DOHH2 (cell line): ENCODE results near the gene APOE.

ENCODE experiments used
- H3F3A ChIP-seq: fragments of 200-600 bp; sonication (generic), shearing (Covaris generic); 2 replicates; pipeline ENCODE4 v1.6.0; 2016; ENCODE audit warnings: antibody characterized with exemption, mild to moderate bottlenecking; ENCODE audit not compliant: control insufficient read depth, insufficient read depth
- H3K27ac ChIP-seq: fragments of 200-600 bp; sonication (generic); 2 replicates; pipeline ENCODE4 v1.5.1; 2014; ENCODE audit warnings: low read depth, mild to moderate bottlenecking, low read length, moderate library complexity
- H3K27me3 ChIP-seq: fragments of 200-600 bp; sonication (generic); 2 replicates; pipeline ENCODE4 v1.6.1; 2014; ENCODE audit warnings: mild to moderate bottlenecking, low read length, mixed read lengths; ENCODE audit not compliant: control insufficient read depth
- H3K36me3 ChIP-seq: fragments of 200-600 bp; sonication (generic); 2 replicates; pipeline ENCODE4 v1.6.1; 2014; ENCODE audit warnings: mild to moderate bottlenecking, low read length, moderate library complexity, mixed read lengths; ENCODE audit not compliant: control insufficient read depth
- H3K4me1 ChIP-seq: fragments of 200-600 bp; sonication (generic); 2 replicates; pipeline ENCODE4 v1.6.1; 2014; ENCODE audit warnings: mild to moderate bottlenecking, low read length, mixed read lengths; ENCODE audit not compliant: control insufficient read depth
- H3K4me2 ChIP-seq: fragments of 200-600 bp; sonication (generic); 2 replicates; pipeline ENCODE4 v1.6.0; 2014; ENCODE audit warnings: mild to moderate bottlenecking, low read length, moderate library complexity
- H3K4me3 ChIP-seq: fragments of 200-600 bp; sonication (generic); 2 replicates; pipeline ENCODE4 v1.5.1; 2014; ENCODE audit warnings: mild to moderate bottlenecking, low read length, mixed read lengths
- H3K79me2 ChIP-seq: fragments of 200-600 bp; sonication (generic); 2 replicates; pipeline ENCODE4 v1.6.1; 2014; ENCODE audit warnings: mild to moderate bottlenecking, low read length, mixed read lengths; ENCODE audit not compliant: control insufficient read depth
- H3K9me2 ChIP-seq: fragments of 200-600 bp; sonication (generic); replicated peaks from 2 replicates; pipeline ENCODE4 v1.6.1; 2014; ENCODE audit warnings: mild to moderate bottlenecking, low read length, mixed read lengths; ENCODE audit not compliant: control insufficient read depth
- H3K9me3 ChIP-seq: fragments of 200-600 bp; sonication (generic); 2 replicates; pipeline ENCODE4 v1.6.1; 2014; ENCODE audit warnings: antibody characterized with exemption, low read length, mixed read lengths; ENCODE audit not compliant: control insufficient read depth, insufficient read depth
- H4K20me1 ChIP-seq: fragments of 200-600 bp; sonication (generic); 2 replicates; pipeline ENCODE4 v1.6.0; 2014; ENCODE audit warnings: low read depth, mild to moderate bottlenecking, antibody characterized with exemption, low read length, moderate library complexity; ENCODE audit not compliant: control insufficient read depth, insufficient read depth
- CTCF ChIP-seq: fragments of 200-600 bp; sonication (generic); IDR thresholded peaks from one replicate; pipeline ENCODE4 v1.5.1; 2014; ENCODE audit warnings: antibody characterized with exemption, mild to moderate bottlenecking, low read depth, low read length; ENCODE audit not compliant: poor library complexity, severe bottlenecking
- EZH2phosphoT487 ChIP-seq: fragments of 200-600 bp; sonication (generic); IDR thresholded peaks from 2 replicates; pipeline ENCODE4 v1.6.1; 2017; ENCODE audit warnings: borderline replicate concordance, mild to moderate bottlenecking, antibody characterized with exemption, low read length, moderate library complexity, mixed read lengths

APOE gene

GRCh38 chr19:44958090-44958489, 52.5 kb downstream of the APOE start:
- Histone ChIP-seq H3K4me2 (peak overlapping the region; percentile 88), H3K27me3 (no peaks in the 10 kb centered on the region), H3K27ac (peak overlapping the region; percentile 32), H3K79me2 (peaks cover 95% of the 10 kb centered on the region), H3K36me3 (peaks cover 57% of the 10 kb centered on the region), H3K4me1 (peaks cover 74% of the 10 kb centered on the region), H3F3A (no peaks in the 10 kb centered on the region; the same call in 1 of the 2 replicates), H3K4me3 (peak overlapping the region; percentile 97), H3K9me2 (no peaks in the 10 kb centered on the region), H4K20me1 (peaks cover 14% of the 10 kb centered on the region), H3K9me3 (no peaks in the 10 kb centered on the region)
- TF ChIP-seq CTCF (no peak), EZH2phosphoT487 (no peak)
